Kidney (tissue), 14 donors: ENCODE data around the gene AZU1. TPM values are rescaled to one million over a fixed set of nuclear protein-coding genes. Genes with fewer than 3 reads are reported as not detected.

ENCODE experiments used
- DNase-seq, 5 donors: peaks; one replicate each; pipeline ENCODE4 v3.0.0-alpha.2; 2013 to 2020
- FAIRE-seq: peaks from 2 replicates; lab custom pipeline; 2012; peaks lifted over from hg19 to GRCh38; lab: Jason Lieb, UNC
- H3K27ac ChIP-seq, 2 donors: one replicate each; pipeline ENCODE4 v1.7.0; 2013; ENCODE audit warnings: low read depth in 2 of 2, low read length in 2 of 2, inconsistent platforms in 1 of 2
- H3K27me3 ChIP-seq: one replicate; pipeline ENCODE4 v1.7.1; 2013; ENCODE audit warnings: low read length, inconsistent platforms; ENCODE audit not compliant: control insufficient read depth, insufficient read depth
- H3K36me3 ChIP-seq, 3 donors: one replicate each; pipeline versions ENCODE4 v1.7.0 to v1.7.1; 2013; ENCODE audit warnings: low read length in 3 of 3, control low read depth in 1 of 3, inconsistent platforms in 1 of 3; ENCODE audit not compliant: insufficient read depth in 3 of 3, control insufficient read depth in 2 of 3
- H3K4me1 ChIP-seq, 3 donors: one replicate each; pipeline versions ENCODE4 v1.7.0 to v1.7.1; 2013; ENCODE audit warnings: low read length in 3 of 3, inconsistent platforms in 1 of 3, low read depth in 1 of 3; ENCODE audit not compliant: control insufficient read depth in 2 of 3, insufficient read depth in 2 of 3
- H3K4me3 ChIP-seq, 3 donors: one replicate each; pipeline versions ENCODE4 v1.7.0 to v1.8.1; 2013; ENCODE audit warnings: low read length in 3 of 3, control low read depth in 1 of 3, inconsistent platforms in 1 of 3
- H3K9ac ChIP-seq, 3 donors: one replicate each; pipeline versions ENCODE4 v1.7.0 to v1.7.1; 2013; ENCODE audit warnings: low read length in 3 of 3, control low read depth in 1 of 3, inconsistent platforms in 1 of 3
- H3K9me3 ChIP-seq, 3 donors: one replicate each; pipeline versions ENCODE4 v1.7.0 to v1.7.1; 2013; ENCODE audit warnings: low read length in 3 of 3, control low read depth in 1 of 3, inconsistent platforms in 1 of 3; ENCODE audit not compliant: control insufficient read depth in 2 of 3, insufficient read depth in 1 of 3
- CTCF ChIP-seq: IDR thresholded peaks from 3 replicates; pipeline ENCODE4 v1.5.1; 2012; ENCODE audit warnings: mild to moderate bottlenecking, moderate library complexity, borderline replicate concordance; ENCODE audit not compliant: insufficient read depth; ENCODE audit errors: extremely low read depth
- intact Hi-C: fragments of 100-400 bp; cut with DNase I; formaldehyde crosslinking; loops from one replicate; pipeline ENCODE4 v1.11.1; 2022
- polyA plus RNA-seq: library from polyadenylated mRNA; stranded (reverse); fragments of 350-450 nt; fragmentation: Illumina TruSeq; extraction: RNeasy Lipid Tissue Mini Kit (QIAGEN cat#74804); gene quantifications from one replicate; pipeline ENCODE4 v1.2.3, GENCODE V29; 2014; ENCODE audit warnings: low read depth, low replicate concordance; ENCODE audit not compliant: insufficient read depth
- total RNA-seq: library from RNA; stranded (reverse); fragmentation: NEBNext Ultra II Directional; extraction: Animal tissue kit (Norgen Biotek cat#: 25700); gene quantifications from one replicate; pipeline ENCODE4 v1.2.1, GENCODE V29; 2021
- donor health status: control.
- donor health status: control.
- donor health status: control.
- donor health status: control.
- donor health status: control.
- donor health status: DM: yes; HTN: yes; CAD: no.
- donor health status: Normal renal cell carcinoma (clear cell type).

Gene AZU1
- total and polyA plus RNA-seq, 2 donors from 2014 or later: 0.50 TPM; not detected in 1

- peak; percentile 55 to 98 (median 63) for DNase-seq
- FAIRE-seq: no peak
- intact Hi-C loops: no loop called here
- TF ChIP-seq CTCF: no peak
- Histone ChIP-seq H3K36me3 (no peaks in the 10 kb centered on the region), H3K4me3 (no peak overlapping the region), H3K27me3 (no peaks in the 10 kb centered on the region), H3K9me3 (no peaks in the 10 kb centered on the region), H3K4me1 (peaks cover 0 to 7% (median 0%) of the 10 kb centered on the region in 3 donors), H3K27ac (peak overlapping the region; percentile 78 to 80), H3K9ac (no peak overlapping the region)
Measured at GRCh38 chr19:850221-850978, 22.8 kb downstream of the AZU1 start.

GRCh38 chr19:850979-851335 is 23.3 kb downstream of the AZU1 start:
- Histone ChIP-seq H3K9ac (no peak overlapping the region), H3K36me3 (no peaks in the 10 kb centered on the region), H3K27me3 (no peaks in the 10 kb centered on the region), H3K4me1 (peaks cover 0 to 7% (median 0%) of the 10 kb centered on the region in 3 donors), H3K4me3 (no peak overlapping the region), H3K27ac (peak overlapping the region; percentile 78 to 80), H3K9me3 (no peaks in the 10 kb centered on the region)
- FAIRE-seq: no peak
- DNase-seq: peak in 1 of 5 donors; percentile 83
- intact Hi-C loops: no loop called here
- no peak for TF ChIP-seq CTCF

GRCh38 chr19:852136-853013 is 24.7 kb downstream of the AZU1 start, which contains the start of gene ELANE:
TSS of gene ELANE (plus strand) at chr19:852303. CDS start at chr19:852329, 26 bp downstream.
- no peak for TF ChIP-seq CTCF
- no peaks in the 10 kb centered on the region for H3K27me3 ChIP-seq
- no peak within 1 kb of the TSS for H3K4me3 ChIP-seq
- no peaks in the 10 kb centered on the region for H3K9me3 ChIP-seq
- intact Hi-C loops: no loop called here
- peak in 1 of 5 donors; percentile 75 for DNase-seq
- H3K4me1 ChIP-seq: peaks cover 0 to 7% (median 0%) of the 10 kb centered on the region in 3 donors
- peak within 1 kb of the TSS in 1 of 2 donors; percentile 80 for H3K27ac ChIP-seq
- no peaks in the 10 kb centered on the region for H3K36me3 ChIP-seq
- no peak within 1 kb of the TSS for H3K9ac ChIP-seq
- no peak for FAIRE-seq
